CD4-positive, alpha-beta T cell treated with Interleukin-6 for 4 hours (primary cell): Measurements from ENCODE around the gene WDPCP.
"Not testable (repeated sequence)": the region's sequence is repeated elsewhere in the genome, so short reads cannot be mapped to it uniquely, and the experiment has no call there.

Experiments used
- DNase-seq: peaks from one replicate; pipeline ENCODE4 v3.0.0-alpha.2; 2020; ENCODE audit warnings: mixed read lengths

The WDPCP gene

GRCh38 chr2:63346411-63346810 is 241.9 kb downstream of the WDPCP start:
- no peak for DNase-seq

GRCh38 chr2:63345285-63345633 is 243.0 kb downstream of the WDPCP start:
- DNase-seq: no peak

- no peak for DNase-seq
Measured at GRCh38 chr2:63344575-63345284, 243.5 kb downstream of the WDPCP start.

GRCh38 chr2:63343397-63344109 is 244.7 kb downstream of the WDPCP start:
- no peak for DNase-seq

GRCh38 chr2:63340443-63340842 is 247.8 kb downstream of the WDPCP start:
- DNase-seq: no peak

- no peak for DNase-seq
Measured at GRCh38 chr2:63334910-63335309, 253.4 kb downstream of the WDPCP start.

GRCh38 chr2:63326473-63326872 is 261.8 kb downstream of the WDPCP start:
- no peak for DNase-seq

GRCh38 chr2:63323662-63324061 is 264.6 kb downstream of the WDPCP start:
- not testable (repeated sequence) for DNase-seq

- not testable (repeated sequence) for DNase-seq
Measured at GRCh38 chr2:63321973-63322372, 266.3 kb downstream of the WDPCP start.

GRCh38 chr2:63320669-63321068 is 267.6 kb downstream of the WDPCP start:
- no peak for DNase-seq

- no peak for DNase-seq
Measured at GRCh38 chr2:63310614-63311013, 277.7 kb downstream of the WDPCP start.

GRCh38 chr2:63301481-63301880 is 286.8 kb downstream of the WDPCP start:
- DNase-seq: no peak

GRCh38 chr2:63300835-63301234 is 287.4 kb downstream of the WDPCP start:
- no peak for DNase-seq

GRCh38 chr2:63287956-63288355 is 300.3 kb downstream of the WDPCP start:
- DNase-seq: no peak

GRCh38 chr2:63286520-63286919 is 301.8 kb downstream of the WDPCP start:
- DNase-seq: not testable (repeated sequence)

GRCh38 chr2:63283273-63283672 is 305.0 kb downstream of the WDPCP start:
- no peak for DNase-seq

GRCh38 chr2:63272560-63272959 is 315.7 kb downstream of the WDPCP start:
- DNase-seq: no peak

- no peak for DNase-seq
Measured at GRCh38 chr2:63270717-63271116, 317.6 kb downstream of the WDPCP start.

- no peak for DNase-seq
Measured at GRCh38 chr2:63268946-63269345, 319.3 kb downstream of the WDPCP start.

GRCh38 chr2:63261137-63261621 is 327.1 kb downstream of the WDPCP start:
- no peak for DNase-seq

GRCh38 chr2:63257473-63257872 is 330.8 kb downstream of the WDPCP start:
- DNase-seq: no peak

- no peak for DNase-seq
Measured at GRCh38 chr2:63249161-63249560, 339.1 kb downstream of the WDPCP start.

GRCh38 chr2:63242747-63243146 is 345.5 kb downstream of the WDPCP start:
- no peak for DNase-seq

- DNase-seq: no peak
Measured at GRCh38 chr2:63225964-63226686, 362.2 kb downstream of the WDPCP start.
